SU-DHL-6 (cell line): Measurements from ENCODE around the gene NMRK2.

Source experiments
- CTCF ChIP-seq: fragments of 200-600 bp; sonication (generic); IDR thresholded peaks from one replicate; pipeline ENCODE4 v1.5.1; 2017; ENCODE audit warnings: antibody characterized with exemption, mild to moderate bottlenecking, low read length, moderate library complexity; ENCODE audit not compliant: insufficient read depth, poor library complexity, severe bottlenecking
- EZH2phosphoT487 ChIP-seq: fragments of 200-600 bp; sonication (generic), shearing (Covaris generic); conservative IDR thresholded peaks from 2 replicates; pipeline ENCODE4 v1.6.1; 2018; ENCODE audit warnings: mild to moderate bottlenecking, antibody characterized with exemption, low read length, moderate library complexity, mixed read lengths

GRCh38 chr19:3908266-3909054, 24.4 kb upstream of the NMRK2 start:
- TF ChIP-seq CTCF (no peak), EZH2phosphoT487 (no peak)
